ENCODE measurements around the gene LCTL.
"Not testable (repeated sequence)": the region's sequence is repeated elsewhere in the genome, so short reads cannot be mapped to it uniquely, and the experiment has no call there.

Gene LCTL

GRCh38 chr15:66593219-66593780 is 27.5 kb upstream of the LCTL start:
- H3K27ac ChIP-seq = no peak overlapping the region
- ChIA-PET CTCF (no interaction called here), POLR2A (ENCODE audit: low non-redundant PET) (no interaction called here)
- TF ChIP-seq CTCF (conservative IDR thresholded peaks at IDR 0.05; ENCODE audit: low read depth) = no peak
- no peak for DNase-seq (ENCODE audit: low spot score)

- ChIA-PET POLR2A (ENCODE audit: low non-redundant PET) (no interaction called here), CTCF (no interaction called here)
- no peak for TF ChIP-seq CTCF (conservative IDR thresholded peaks at IDR 0.05; ENCODE audit: low read depth)
- DNase-seq (ENCODE audit: low spot score) = no peak
- no peak overlapping the region for H3K27ac ChIP-seq
Observed at GRCh38 chr15:66592505-66593218, 26.9 kb upstream of the LCTL start.

GRCh38 chr15:66591322-66591862 is 25.6 kb upstream of the LCTL start:
- TF ChIP-seq CTCF (conservative IDR thresholded peaks at IDR 0.05; ENCODE audit: low read depth) = no peak
- ChIA-PET POLR2A (ENCODE audit: low non-redundant PET) (no interaction called here), CTCF (interaction anchor here (0.6 to 1.8 kb wide), 3 partner anchors 93 to 990 kb away, joined by 3 to 5 read pairs (median 4); no protein-coding TSS in a partner anchor)
- DNase-seq (ENCODE audit: low spot score) = no peak
- H3K27ac ChIP-seq = no peak overlapping the region

- ChIA-PET POLR2A (ENCODE audit: low non-redundant PET) (no interaction called here), CTCF (interaction anchor here (0.8 to 1.8 kb wide), 3 partner anchors 9 to 94 kb away, joined by 3 to 4 read pairs (median 3); no protein-coding TSS in a partner anchor)
- DNase-seq (ENCODE audit: low spot score) = no peak
- H3K27ac ChIP-seq = no peak overlapping the region
- TF ChIP-seq CTCF (conservative IDR thresholded peaks at IDR 0.05; ENCODE audit: low read depth) = no peak
Observed at GRCh38 chr15:66590435-66590834, 24.6 kb upstream of the LCTL start.

- H3K27ac ChIP-seq; POLR2A ChIA-PET (ENCODE audit: low non-redundant PET); DNase-seq (ENCODE audit: low spot score): not testable (repeated sequence)
- CTCF ChIA-PET = interaction anchor here (0.6 to 1.8 kb wide), 3 partner anchors 95 to 262 kb away, joined by 3 to 4 read pairs (median 4); no protein-coding TSS in a partner anchor
Observed at GRCh38 chr15:66589429-66589828, 23.6 kb upstream of the LCTL start.

GRCh38 chr15:66588971-66589370 is 23.2 kb upstream of the LCTL start:
- TF ChIP-seq CTCF (conservative IDR thresholded peaks at IDR 0.05; ENCODE audit: low read depth) = no peak
- POLR2A ChIA-PET (ENCODE audit: low non-redundant PET) = no interaction called here
- H3K27ac ChIP-seq = no peak overlapping the region
- CTCF ChIA-PET = interaction anchor here (0.6 to 1.2 kb wide), 2 partner anchors 108 to 263 kb away, joined by 3 to 4 read pairs; no protein-coding TSS in a partner anchor
- no peak for DNase-seq (ENCODE audit: low spot score)

GRCh38 chr15:66588537-66588936 is 22.7 kb upstream of the LCTL start:
- ChIA-PET CTCF (interaction anchor here (0.6 to 1.2 kb wide), 2 partner anchors 108 to 263 kb away, joined by 3 to 4 read pairs; no protein-coding TSS in a partner anchor), POLR2A (ENCODE audit: low non-redundant PET) (no interaction called here)
- DNase-seq (ENCODE audit: low spot score) = no peak
- no peak overlapping the region for H3K27ac ChIP-seq
- no peak for TF ChIP-seq CTCF (conservative IDR thresholded peaks at IDR 0.05; ENCODE audit: low read depth)

Measured in RWPE1 (cell line).